HG03432 (cell line): ENCODE measurements around the gene TMEM170B.
"Not testable (repeated sequence)": the region's sequence is repeated elsewhere in the genome, so short reads cannot be mapped to it uniquely, and the experiment has no call there.

ENCODE experiments used
- ATAC-seq: cut with Tn5 transposase; IDR thresholded peaks from one replicate; pipeline ENCODE4 v1.9.1; 2021; ENCODE audit warnings: mild to moderate bottlenecking, moderate library complexity; ENCODE audit not compliant: unreplicated experiment

The TMEM170B gene

GRCh38 chr6:11527274-11527870 lies 10.2 kb upstream of the TMEM170B start:
- ATAC-seq, result no peak

- no peak for ATAC-seq
These were observed 8.6 kb upstream of the TMEM170B start for GRCh38 chr6:11528996-11529395.

GRCh38 chr6:11532097-11532496 lies 5.5 kb upstream of the TMEM170B start:
- ATAC-seq, result no peak

DNA sequence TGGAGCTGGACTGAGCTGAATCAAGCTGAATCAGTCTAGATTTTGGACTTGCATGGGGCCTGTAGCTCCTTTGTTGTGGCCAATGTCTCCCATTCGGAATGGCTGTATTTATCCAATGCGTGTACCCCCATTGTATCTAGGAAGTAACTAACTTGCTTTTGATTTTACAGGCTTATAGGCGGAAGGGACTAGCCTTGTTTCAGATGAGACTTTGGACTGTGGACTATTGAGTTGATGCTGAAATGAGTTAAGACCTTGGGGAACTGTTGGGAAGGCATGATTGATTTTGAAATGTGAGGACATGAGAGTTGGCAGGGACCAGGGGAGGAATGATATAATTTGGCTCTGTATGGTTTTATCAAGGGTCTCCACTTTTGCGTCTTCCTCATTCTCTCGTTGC lies 3.0 kb upstream of the TMEM170B start:
- ATAC-seq, result no peak

DNA sequence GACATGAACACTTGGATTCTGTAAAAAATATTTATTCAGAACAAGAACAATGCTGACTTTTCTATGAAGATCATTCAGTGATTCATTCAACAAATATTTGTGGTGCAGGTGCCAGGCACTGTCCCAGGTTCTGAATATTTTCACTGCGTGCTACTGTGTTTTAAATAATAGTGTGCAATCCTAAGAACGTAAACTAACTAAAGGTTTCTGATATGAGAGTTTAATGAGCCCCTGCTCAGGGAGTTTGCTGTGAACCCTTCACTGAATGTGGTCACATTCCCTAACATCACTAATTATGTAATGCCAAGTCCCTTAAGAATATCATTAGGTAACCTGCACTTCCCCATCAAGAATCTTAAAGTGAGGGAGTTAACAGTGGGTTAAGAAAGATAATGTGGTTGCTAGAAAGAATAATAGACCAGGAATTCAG lies 1.7 kb upstream of the TMEM170B start:
- ATAC-seq, result no peak

DNA sequence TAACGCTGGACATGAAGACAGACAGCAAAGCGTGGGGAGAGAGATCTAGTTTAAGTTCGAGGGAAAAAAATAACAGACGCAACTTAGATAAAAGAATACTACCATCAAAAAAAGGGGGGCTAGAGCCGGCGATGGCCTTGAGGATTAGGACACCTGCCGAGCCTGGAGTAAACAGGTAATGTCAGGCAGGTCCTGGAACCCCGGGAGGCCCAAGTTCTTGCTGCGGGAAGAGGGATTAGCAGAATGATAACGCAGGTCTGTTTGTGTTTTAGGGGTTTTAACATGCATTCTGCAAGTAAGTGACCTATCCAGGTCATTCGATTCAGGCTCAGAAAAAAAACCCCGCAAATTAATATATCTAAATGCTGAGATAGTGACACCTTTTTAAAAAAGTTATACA lies 754 bp upstream of the TMEM170B start:
- no peak for ATAC-seq

- ATAC-seq, result peak; percentile 24
These were observed 686 bp downstream of the TMEM170B start for GRCh38 chr6:11538052-11538818.

GRCh38 chr6:11538819-11539468 lies 1.4 kb downstream of the TMEM170B start:
- no peak for ATAC-seq

GRCh38 chr6:11542863-11543262 lies 5.3 kb downstream of the TMEM170B start:
- no peak for ATAC-seq

DNA sequence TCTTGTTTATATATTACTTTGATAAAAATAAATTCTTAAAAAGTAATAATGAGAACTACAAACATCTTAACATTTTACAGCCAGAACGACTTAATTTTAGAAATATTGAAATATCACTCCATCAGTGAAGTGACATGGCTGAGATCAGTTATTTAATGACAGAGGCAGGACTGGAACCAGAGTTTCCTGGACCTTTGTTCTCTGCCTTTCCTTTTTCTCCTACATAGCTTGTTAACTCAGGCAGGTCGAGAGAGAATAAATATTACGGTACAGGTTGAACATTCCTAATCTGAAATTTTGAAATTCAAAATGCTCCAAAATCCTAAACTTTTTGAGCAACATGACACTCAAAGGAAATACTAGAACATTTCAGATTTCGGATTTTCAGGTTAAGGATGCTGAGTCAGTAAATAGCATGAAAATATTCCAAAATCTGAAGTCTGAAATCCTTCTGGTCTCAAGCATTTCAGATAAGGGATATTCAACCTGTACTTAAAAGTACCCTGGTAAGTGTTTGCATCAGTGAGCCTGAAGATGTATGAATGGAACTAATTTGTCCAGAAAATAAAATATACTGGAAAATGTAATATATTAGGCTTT lies 6.5 kb downstream of the TMEM170B start:
- ATAC-seq, result no peak

GRCh38 chr6:11547846-11548245 lies 10.3 kb downstream of the TMEM170B start:
- ATAC-seq, result not testable (repeated sequence)

GRCh38 chr6:11548578-11548977 lies 11.0 kb downstream of the TMEM170B start:
- not testable (repeated sequence) for ATAC-seq

DNA sequence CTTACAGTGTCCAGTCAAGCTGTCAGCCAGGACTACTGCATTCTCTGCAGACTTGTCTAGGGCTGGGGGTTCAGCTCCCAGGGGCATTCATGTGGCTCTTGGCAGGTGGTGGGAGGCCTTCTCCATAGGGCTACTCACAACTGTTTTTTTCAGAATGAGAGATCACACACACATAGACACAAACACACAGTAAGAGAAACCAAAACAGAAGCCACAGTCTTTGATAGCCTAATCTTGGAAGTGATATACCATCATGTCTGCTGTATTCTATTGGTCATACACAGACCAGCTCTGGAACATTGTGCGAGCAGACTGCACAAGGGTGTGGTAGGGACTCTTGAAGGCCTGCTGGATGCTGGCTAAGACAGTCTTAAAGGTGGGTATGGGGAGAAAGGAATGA lies 13.5 kb downstream of the TMEM170B start:
- ATAC-seq, result no peak

DNA sequence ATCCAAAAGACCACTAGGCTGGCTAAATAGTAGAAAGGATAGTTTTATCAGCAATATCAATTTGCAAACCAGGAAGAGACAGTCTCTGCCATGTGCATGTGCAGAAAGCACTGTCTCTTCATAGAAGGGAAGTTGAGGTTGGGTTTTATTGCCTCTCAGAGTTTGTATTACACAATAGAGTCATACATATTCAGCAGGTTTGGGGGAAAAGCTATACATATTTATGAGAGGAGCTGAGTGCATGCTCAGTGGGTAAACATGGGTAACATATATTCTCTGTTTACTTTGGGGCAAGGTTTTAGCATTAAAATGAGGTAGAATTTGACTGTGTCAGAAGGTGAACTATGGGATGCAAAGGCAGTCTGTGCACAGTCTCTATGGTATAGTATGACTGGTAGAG lies 14.9 kb downstream of the TMEM170B start:
- no peak for ATAC-seq

- ATAC-seq, result no peak
These were observed 16.3 kb downstream of the TMEM170B start for GRCh38 chr6:11553824-11554223.

DNA sequence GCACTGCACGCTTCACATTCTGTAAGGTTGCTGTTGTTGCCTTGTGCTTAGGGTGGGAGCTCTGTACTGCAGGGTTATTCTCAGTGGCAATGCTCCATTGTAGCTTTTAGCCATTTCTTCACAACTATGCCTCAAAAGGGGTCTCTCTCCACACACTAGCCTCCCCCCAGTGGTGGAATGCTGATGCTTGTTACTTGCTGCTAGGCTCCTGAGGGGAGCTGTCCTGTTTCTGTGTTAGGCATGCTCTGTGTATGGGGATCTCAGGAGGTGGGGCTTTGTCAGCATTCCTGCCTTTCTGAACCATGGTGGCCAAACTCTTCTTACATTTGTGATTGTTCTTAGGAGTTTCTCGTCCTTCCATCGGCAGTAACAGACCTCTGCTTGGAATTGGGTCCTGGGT lies 18.8 kb downstream of the TMEM170B start:
- no peak for ATAC-seq

- no peak for ATAC-seq
These were observed 26.2 kb downstream of the TMEM170B start for GRCh38 chr6:11563793-11564192.

GRCh38 chr6:11566609-11567008 lies 29.1 kb downstream of the TMEM170B start:
- ATAC-seq, result no peak

DNA sequence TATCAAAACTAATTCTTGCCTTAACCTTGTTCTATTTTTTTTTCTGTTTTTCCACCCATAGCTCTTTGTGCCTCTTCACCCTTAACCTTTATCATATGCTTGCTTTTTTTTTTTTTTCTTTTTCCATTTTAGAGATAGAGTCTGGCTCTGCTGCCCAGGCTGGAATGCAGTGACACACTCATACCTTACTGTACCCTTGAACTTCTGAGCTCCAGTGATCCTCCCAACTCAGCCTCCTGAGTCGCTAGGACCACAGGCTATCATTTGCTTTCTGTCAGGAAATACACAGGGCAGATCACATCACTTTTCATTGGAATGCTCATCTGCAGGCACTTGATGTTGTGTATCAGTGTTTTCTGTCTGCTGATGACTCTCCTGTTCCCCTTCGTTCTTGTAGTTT lies 33.5 kb downstream of the TMEM170B start:
- no peak for ATAC-seq

DNA sequence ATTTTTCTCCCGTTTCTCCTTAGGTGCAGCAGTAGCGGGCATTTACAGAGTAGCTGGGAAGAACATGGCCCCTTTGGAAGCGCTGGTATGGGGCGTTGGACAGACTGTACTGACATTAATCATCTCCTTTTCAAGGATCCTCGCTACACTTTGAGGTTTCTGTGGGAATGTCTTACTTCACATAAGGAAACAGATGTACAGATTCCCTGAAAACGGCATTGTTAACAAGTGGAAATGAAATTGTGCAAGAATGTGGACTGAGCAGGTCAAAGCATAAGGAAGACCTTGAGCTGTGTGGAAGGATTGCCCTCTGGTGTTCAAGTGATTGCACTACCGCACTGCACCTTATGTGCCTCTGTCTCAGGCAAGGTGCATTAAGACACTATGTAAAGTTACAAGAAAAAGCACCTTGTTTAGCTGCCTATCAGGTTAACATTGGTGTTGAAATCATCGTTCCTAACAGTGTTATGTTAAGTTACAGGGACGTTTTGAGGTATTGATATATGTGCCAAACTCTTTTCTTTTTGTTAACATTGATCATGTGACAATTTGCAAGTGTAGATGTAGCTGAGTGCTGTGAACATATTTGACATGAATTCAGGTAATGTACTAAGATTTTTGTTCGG lies 38.0 kb downstream of the TMEM170B start:
- peak; percentile 94 for ATAC-seq

DNA sequence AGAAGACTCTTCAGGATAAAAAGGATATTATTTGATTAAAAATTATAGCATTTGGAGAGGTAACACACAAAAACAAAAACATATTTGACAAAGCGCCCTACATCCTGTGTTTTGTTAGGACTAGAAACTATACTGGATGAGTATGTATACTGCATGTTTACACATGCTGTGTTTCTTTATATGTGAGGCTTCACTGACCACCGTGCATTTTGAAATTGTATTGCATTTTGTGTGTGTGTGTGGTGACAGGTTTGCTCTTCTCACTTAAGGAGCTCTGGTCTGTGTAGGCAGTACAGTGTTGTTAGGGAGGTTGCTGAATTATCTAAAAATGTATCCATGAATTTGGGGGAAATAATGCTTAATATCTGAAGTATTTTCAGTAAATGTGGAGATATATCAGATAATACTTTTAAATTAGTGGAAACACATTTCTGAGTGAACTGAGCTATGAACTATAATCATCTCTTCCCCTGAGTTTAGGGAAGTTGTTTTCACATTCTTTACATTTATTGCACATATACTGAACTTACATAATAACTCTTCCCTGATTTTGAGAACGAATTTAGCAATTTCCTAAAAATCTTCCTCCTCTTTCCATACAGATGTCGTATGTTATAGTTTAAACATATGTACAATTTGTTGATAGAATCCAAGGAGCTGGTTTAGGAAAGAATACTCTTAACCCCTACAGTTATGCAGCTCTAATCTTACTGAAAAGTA lies 43.3 kb downstream of the TMEM170B start:
- ATAC-seq, result no peak
